GM12874 (cell line): Measurements from ENCODE around the gene DNPH1.

Source experiments
- CTCF ChIP-seq: IDR thresholded peaks from 2 replicates; pipeline ENCODE4 v1.5.1; 2011; ENCODE audit warnings: low read depth, mild to moderate bottlenecking, control low read depth, low read length, moderate library complexity; ENCODE audit not compliant: insufficient read depth

The DNPH1 gene

GRCh38 chr6:43240950-43241349, 11.7 kb upstream of the DNPH1 start:
- TF ChIP-seq CTCF = no peak

- TF ChIP-seq CTCF = no peak
Observed at GRCh38 chr6:43239054-43239453, 9.8 kb upstream of the DNPH1 start.

DNA sequence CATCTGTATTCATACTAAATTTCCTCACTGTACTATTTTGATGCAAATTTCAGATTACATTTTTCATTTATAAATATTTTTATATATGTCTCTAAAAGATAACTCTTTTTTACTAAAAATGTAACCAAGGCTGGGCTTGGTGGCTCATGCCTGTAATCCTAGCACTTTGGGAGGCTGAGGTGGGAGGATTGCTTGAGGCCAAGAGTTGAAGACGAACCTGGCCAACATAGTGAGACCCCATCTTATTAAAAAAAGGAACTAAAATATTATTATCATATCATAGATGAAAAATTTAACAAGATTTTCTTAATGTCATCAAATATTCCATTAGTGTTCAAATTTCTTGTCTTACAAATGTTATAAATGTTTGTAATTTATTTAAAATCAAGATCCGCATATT, 6.6 kb upstream of the DNPH1 start:
- no peak for TF ChIP-seq CTCF

DNA sequence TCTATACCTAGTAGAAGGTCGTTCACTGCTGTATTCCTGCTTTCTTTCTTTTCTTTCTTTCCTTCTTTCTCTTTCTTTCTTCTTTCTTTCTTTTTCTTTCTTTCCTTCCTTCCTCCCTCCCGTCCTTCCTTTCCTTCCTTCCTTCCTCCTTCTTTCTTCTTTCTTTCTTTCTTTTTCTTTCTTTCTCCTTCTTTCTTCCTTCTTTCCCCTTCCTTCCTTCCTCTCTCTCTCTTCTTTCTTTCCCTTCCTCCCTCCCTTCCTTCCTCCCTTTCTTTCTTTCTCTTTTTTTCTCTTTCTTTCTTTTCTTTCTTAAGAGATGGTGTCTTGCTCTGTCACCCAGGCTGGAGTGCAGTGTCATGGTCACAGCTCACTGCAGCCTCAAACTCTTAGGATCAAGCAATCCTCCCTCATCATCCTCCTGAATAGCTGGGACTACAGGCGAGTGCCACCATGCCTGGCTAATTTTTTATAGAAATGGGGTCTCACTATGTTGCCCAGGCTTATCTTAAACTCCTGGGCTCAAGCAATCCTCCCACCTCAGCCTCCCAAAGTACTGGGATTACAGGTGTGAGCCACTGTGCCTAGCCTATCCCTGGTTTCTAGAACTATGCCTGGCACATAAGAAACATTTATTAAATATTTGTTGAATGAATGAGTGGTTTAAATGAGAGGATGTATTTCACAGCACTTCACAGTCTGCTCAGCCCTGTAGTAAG, 2.6 kb upstream of the DNPH1 start:
- no peak for TF ChIP-seq CTCF

- TF ChIP-seq CTCF = no peak
Observed at GRCh38 chr6:43231053-43231452, 1.8 kb upstream of the DNPH1 start.

DNA sequence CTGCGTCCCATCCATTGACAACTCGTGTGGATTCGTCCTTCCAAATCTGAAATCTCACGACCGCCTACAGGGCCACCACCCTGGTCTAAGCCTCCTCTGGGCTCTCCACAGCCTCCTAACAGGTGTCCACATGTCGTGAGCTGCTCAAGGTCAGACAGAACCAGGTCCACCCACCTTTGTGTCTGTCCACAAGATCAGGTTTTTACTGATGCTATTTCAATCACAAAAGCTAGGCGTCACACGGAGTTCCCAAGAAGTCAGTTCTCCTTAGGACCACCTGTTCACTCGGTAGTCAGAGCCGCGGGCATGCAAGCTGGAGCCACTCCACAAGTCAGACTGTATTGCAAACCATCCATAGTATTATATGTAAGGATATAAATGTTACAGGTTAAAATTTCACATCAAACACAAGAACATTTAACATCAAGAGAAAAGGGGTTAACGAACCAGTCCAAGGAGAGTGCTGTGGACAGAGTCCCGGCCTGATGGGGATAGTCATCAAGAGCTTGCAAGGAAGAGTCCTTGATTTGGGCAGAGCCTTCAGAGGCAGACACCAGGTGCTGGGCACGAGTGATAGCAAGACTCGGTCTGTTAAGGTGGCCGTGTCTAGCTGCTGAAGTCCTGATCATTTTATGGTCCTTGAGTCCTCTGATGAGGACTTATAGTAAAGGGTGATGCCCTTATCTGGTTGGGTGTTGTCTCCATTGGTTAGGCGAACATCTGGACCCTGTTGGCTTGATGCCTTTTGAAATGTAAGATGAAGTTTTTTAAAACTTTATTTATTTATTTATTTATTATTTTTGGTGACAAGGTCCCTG, 731 bp upstream of the DNPH1 start:
- TF ChIP-seq CTCF = no peak

GRCh38 chr6:43226192-43226851, 3.0 kb downstream of the DNPH1 start:
- TF ChIP-seq CTCF = no peak
